IgD-negative memory B cell (primary cell): ENCODE results near the gene ZKSCAN7. TPM values are rescaled to one million over a fixed set of nuclear protein-coding genes. Genes with fewer than 3 reads are reported as not detected.
"Not testable (repeated sequence)": the region's sequence is repeated elsewhere in the genome, so short reads cannot be mapped to it uniquely, and the experiment has no call there.

Source experiments
- H3K27ac Mint-ChIP-seq, 3 donors: one replicate each; pipeline ENCODE4 v1.8.0; 2020 to 2022; ENCODE audit warnings: mild to moderate bottlenecking in 3 of 3, mixed read lengths in 3 of 3, moderate library complexity in 1 of 3
- H3K27me3 Mint-ChIP-seq: one replicate; pipeline ENCODE4 v1.8.0; 2021; ENCODE audit warnings: mixed read lengths
- H3K36me3 Mint-ChIP-seq: one replicate; pipeline ENCODE4 v1.8.0; 2020; ENCODE audit warnings: mild to moderate bottlenecking, mixed read lengths
- H3K4me1 Mint-ChIP-seq, 3 donors: one replicate each; pipeline ENCODE4 v1.8.0; 2020 to 2022; ENCODE audit warnings: mixed read lengths in 3 of 3, mild to moderate bottlenecking in 1 of 3
- H3K4me3 Mint-ChIP-seq, 4 donors: one replicate each; pipeline ENCODE4 v1.8.0; 2020 to 2022; ENCODE audit warnings: mild to moderate bottlenecking in 4 of 4, mixed read lengths in 4 of 4, moderate library complexity in 3 of 4
- H3K9me3 Mint-ChIP-seq, 3 donors: one replicate each; pipeline ENCODE4 v1.8.0; 2020 to 2021; ENCODE audit warnings: mixed read lengths in 3 of 3, mild to moderate bottlenecking in 1 of 3
- polyA plus RNA-seq: library from polyadenylated mRNA; unstranded; fragments of 300-500 nt; fragmentation: Illumina TruSeq; gene quantifications from one replicate; pipeline ENCODE4 v1.2.3, GENCODE V29; 2021

Gene ZKSCAN7
- 1.8 TPM for polyA plus RNA-seq

DNA sequence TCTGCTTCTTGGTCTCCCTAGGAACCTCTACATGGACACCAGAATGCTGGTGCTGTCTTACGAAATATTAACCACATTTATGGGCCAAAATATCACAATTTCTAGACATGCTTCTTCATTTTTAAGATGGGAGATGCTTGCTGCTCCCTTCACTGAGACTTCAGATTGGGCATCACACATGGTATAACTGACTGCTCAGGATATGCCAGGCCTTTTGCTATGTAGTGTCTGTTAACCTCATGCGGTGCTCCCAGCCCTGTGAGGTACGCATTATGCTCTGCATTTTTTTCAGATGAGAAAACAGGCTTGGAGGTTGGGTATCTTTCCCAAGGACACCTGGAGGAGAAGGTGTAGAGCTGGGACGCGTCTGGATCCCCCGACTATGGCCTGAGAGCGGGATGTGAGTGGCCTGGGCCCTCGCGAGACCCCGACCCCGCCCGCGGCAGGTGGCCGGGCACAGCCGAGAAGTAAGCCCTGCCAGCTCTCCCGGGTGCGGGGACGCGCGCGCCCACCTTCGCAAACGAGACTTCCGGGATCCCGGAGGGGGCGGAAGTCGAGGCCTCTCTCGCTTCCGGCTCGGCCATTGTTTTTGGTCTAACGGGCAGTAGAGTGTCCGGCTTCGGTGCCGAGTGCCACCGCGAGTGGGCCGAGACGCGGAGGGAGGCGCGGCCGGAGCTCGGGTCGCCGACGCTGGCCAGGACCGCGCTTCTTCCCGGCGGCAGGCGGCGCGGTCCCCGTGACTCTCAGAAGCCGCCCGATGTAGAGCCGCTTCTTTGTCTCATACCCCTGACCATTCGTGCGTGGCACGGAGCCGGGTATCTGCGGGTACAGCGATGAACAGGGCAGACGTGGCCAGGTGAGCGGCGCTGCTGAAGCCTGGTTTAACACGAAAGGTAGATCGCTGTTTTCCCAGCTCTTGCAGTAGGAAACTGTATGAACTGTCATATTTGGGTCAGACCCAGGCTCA, at the start of gene ZKSCAN7:
ZKSCAN7 (plus strand) TSS at position 568 of the 967 bp plus-strand sequence. CDS start 1,855 bp downstream, outside the sequence.
- Mint-ChIP-seq H3K4me1 (peaks cover 8 to 17% (median 10%) of the 10 kb centered on the region in 3 donors), H3K27ac (peak within 1 kb of the TSS in 2 of 3 donors; percentile 75 to 93), H3K9me3 (peaks cover 0 to 2% (median 2%) of the 10 kb centered on the region in 3 donors), H3K36me3 (peaks cover 9% of the 10 kb centered on the region), H3K4me3 (peak within 1 kb of the TSS; percentile 91 to 98 (median 96)), H3K27me3 (no peaks in the 10 kb centered on the region)

DNA sequence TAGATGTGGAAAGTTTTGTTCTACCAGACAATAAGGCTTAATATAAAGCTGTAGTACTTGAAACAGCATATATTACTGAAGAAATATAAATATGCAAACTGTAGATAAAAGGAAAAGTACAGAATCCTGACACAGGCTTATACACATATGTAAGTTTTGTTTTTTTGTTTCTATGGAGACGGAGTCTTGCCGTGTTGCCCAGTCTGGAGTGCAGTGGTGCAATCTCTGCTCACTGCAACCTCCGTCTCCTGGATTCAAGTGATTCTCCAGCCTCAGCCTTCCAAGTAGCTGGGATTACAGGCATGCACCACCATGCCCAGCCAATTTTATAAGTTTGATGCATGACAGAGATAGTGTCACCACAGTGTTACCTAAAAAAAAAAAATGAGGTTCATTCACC, 48.4 kb upstream of the ZKSCAN7 start:
- H3K27me3 Mint-ChIP-seq: no peaks in the 10 kb centered on the region
- peak overlapping the region in 3 of 4 donors; percentile 15 to 74 (median 44) for H3K4me3 Mint-ChIP-seq
- H3K9me3 Mint-ChIP-seq: peaks cover 4 to 9% (median 8%) of the 10 kb centered on the region in 3 donors
- peak overlapping the region in 1 of 3 donors; percentile 67 for H3K27ac Mint-ChIP-seq
- H3K4me1 Mint-ChIP-seq: peaks cover 18 to 41% (median 29%) of the 10 kb centered on the region in 3 donors
- peaks cover 23% of the 10 kb centered on the region for H3K36me3 Mint-ChIP-seq

GRCh38 chr3:44506961-44507360, 48.0 kb upstream of the ZKSCAN7 start:
- peaks cover 18 to 41% (median 33%) of the 10 kb centered on the region in 3 donors for H3K4me1 Mint-ChIP-seq
- no peaks in the 10 kb centered on the region for H3K27me3 Mint-ChIP-seq
- peaks cover 21% of the 10 kb centered on the region for H3K36me3 Mint-ChIP-seq
- H3K27ac Mint-ChIP-seq: peak overlapping the region in 1 of 3 donors; percentile 67
- H3K9me3 Mint-ChIP-seq: peaks cover 4 to 6% (median 4%) of the 10 kb centered on the region in 3 donors
- H3K4me3 Mint-ChIP-seq: peak overlapping the region in 3 of 4 donors; percentile 15 to 74 (median 44)

DNA sequence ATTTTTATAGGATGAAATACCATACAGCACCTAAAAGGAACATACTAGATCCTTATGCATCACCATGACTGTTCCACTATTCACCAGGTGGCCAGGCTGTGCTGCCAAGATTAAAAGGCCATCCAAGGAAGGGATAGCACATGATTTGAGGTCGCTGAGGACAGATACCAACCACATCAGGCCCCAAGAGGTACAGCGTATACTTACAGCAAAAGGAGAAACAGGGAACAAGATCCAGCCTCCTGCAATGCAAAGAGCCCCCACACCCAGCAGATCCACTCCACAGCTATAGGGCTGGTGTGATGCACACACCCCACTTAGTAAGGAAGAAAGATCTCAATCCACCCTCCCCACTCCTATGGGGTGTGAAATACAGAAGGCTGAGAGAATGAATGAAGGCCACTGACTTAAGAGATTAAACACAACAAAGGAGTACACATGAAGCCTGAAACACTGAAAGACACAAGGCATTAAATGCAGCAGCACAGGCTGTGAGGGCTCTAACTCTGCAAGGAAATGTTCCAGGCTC, 45.5 kb upstream of the ZKSCAN7 start:
- Mint-ChIP-seq H3K4me1 (peaks cover 18 to 36% (median 32%) of the 10 kb centered on the region in 3 donors), H3K9me3 (peaks cover 0 to 2% (median 0%) of the 10 kb centered on the region in 3 donors), H3K27me3 (no peaks in the 10 kb centered on the region), H3K27ac (peak overlapping the region; percentile 79 to 98 (median 97)), H3K36me3 (peaks cover 11% of the 10 kb centered on the region), H3K4me3 (peak overlapping the region; percentile 89 to 100 (median 97))

- Mint-ChIP-seq H3K27ac (peak overlapping the region; percentile 79 to 98 (median 97)), H3K9me3 (peaks cover 0 to 2% (median 0%) of the 10 kb centered on the region in 3 donors), H3K4me3 (peak overlapping the region; percentile 89 to 100 (median 97)), H3K36me3 (peaks cover 11% of the 10 kb centered on the region), H3K27me3 (no peaks in the 10 kb centered on the region), H3K4me1 (peaks cover 17 to 36% (median 32%) of the 10 kb centered on the region in 3 donors)
Measured at GRCh38 chr3:44510000-44510368, 45.0 kb upstream of the ZKSCAN7 start.

DNA sequence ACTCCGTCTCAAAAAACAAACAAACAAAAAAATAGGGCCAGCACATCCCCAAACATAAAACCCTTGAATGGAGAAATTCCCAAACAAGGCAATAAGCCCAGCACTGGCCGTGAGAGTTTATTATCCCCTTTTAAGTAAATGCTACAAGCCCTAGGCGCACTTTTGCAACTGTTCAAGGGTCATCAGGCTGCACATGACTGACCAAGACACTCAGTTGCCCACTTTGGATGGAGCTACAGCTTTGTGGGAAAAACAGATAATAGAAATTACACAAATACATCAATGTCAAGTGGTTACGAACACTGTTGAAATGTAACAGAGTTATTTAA, 43.8 kb upstream of the ZKSCAN7 start:
- peaks cover 12 to 34% (median 33%) of the 10 kb centered on the region in 3 donors for H3K4me1 Mint-ChIP-seq
- H3K9me3 Mint-ChIP-seq: no peaks in the 10 kb centered on the region
- H3K36me3 Mint-ChIP-seq: peaks cover 4% of the 10 kb centered on the region
- H3K27me3 Mint-ChIP-seq: peaks cover 1% of the 10 kb centered on the region
- H3K27ac Mint-ChIP-seq: peak overlapping the region; percentile 79 to 98 (median 97)
- peak overlapping the region; percentile 89 to 100 (median 97) for H3K4me3 Mint-ChIP-seq

- H3K27me3 Mint-ChIP-seq: peaks cover 1% of the 10 kb centered on the region
- peaks cover 16 to 33% (median 32%) of the 10 kb centered on the region in 3 donors for H3K4me1 Mint-ChIP-seq
- H3K27ac Mint-ChIP-seq: no peak overlapping the region
- H3K9me3 Mint-ChIP-seq: no peaks in the 10 kb centered on the region
- no peaks in the 10 kb centered on the region for H3K36me3 Mint-ChIP-seq
- peak overlapping the region in 1 of 4 donors; percentile 16 for H3K4me3 Mint-ChIP-seq
Measured at GRCh38 chr3:44513513-44513912, 41.5 kb upstream of the ZKSCAN7 start.

DNA sequence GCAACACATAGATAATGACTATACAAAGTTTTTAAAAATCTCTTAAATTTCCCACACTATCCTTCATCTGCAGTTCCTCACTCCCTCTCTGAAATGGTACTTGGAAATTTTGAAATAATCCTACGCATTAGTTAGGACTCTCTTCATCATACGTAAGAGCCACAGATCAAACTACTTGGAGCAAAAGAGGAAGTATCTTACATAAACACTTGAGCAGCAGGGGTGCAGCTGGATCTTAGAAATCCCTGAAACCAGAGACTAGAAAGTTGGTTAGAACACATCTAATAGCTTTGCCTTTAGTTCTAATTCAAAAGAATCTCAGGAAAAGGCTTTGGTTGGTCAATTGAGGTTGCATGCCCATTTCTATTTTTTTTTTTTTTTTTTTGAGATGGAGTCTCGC, 38.8 kb upstream of the ZKSCAN7 start:
- Mint-ChIP-seq H3K4me3 (peak overlapping the region in 1 of 4 donors; percentile 51), H3K36me3 (no peaks in the 10 kb centered on the region), H3K4me1 (peaks cover 14 to 20% (median 16%) of the 10 kb centered on the region in 3 donors), H3K9me3 (no peaks in the 10 kb centered on the region), H3K27me3 (peaks cover 1% of the 10 kb centered on the region), H3K27ac (peak overlapping the region in 1 of 3 donors; percentile 22)

GRCh38 chr3:44518782-44519156, 36.2 kb upstream of the ZKSCAN7 start:
- H3K9me3 Mint-ChIP-seq: no peaks in the 10 kb centered on the region
- peaks cover 11 to 16% (median 14%) of the 10 kb centered on the region in 3 donors for H3K4me1 Mint-ChIP-seq
- peaks cover 4% of the 10 kb centered on the region for H3K27me3 Mint-ChIP-seq
- no peak overlapping the region for H3K27ac Mint-ChIP-seq
- H3K36me3 Mint-ChIP-seq: no peaks in the 10 kb centered on the region
- peak overlapping the region in 1 of 4 donors; percentile 8 for H3K4me3 Mint-ChIP-seq

DNA sequence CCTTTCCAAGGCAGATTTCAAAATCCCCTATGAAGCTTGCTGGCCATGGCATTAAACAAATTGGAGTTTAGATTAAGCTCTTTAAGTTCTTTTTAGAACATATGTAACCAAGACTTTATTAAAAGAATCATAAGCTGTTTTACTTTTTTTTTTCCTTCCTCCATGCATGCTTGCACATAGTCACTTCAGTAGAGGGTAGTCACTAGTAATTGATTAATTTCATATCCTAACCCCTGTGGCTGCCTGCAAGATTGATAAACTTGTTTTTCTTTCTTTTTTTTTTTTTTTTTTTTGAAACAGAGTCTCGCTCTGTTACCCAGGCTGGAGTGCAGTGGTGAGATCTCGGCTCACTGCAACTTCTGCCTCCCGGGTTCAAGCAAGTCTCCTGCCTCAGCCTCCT, 33.3 kb upstream of the ZKSCAN7 start:
- H3K4me1 Mint-ChIP-seq: peaks cover 8 to 16% (median 9%) of the 10 kb centered on the region in 3 donors
- no peaks in the 10 kb centered on the region for H3K9me3 Mint-ChIP-seq
- H3K27ac Mint-ChIP-seq: no peak overlapping the region
- peaks cover 3% of the 10 kb centered on the region for H3K27me3 Mint-ChIP-seq
- H3K36me3 Mint-ChIP-seq: no peaks in the 10 kb centered on the region
- no peak overlapping the region for H3K4me3 Mint-ChIP-seq

DNA sequence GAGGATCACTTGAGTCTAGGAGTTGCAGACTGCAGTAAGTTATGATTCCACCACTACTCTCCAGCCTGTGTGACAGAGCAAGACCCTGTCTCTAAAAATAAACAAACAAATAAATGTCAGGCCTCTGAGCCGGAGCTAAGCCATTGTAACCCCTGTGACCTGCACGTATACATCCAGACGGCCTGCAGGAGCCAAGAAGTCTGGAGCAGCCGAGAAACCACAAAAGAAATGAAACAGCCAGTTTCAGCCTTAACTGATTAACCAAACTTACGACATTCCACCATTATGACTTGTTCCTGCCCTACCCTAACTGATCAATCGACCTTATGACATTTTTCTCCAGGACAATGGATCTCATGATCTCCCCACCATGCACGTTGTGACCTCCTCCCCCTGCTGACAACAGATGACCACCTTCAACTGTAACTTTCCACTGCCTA, 32.5 kb upstream of the ZKSCAN7 start:
- Mint-ChIP-seq H3K9me3 (no peaks in the 10 kb centered on the region), H3K4me3 (no peak overlapping the region), H3K36me3 (peaks cover 2% of the 10 kb centered on the region), H3K27ac (no peak overlapping the region), H3K4me1 (peaks cover 8 to 16% (median 9%) of the 10 kb centered on the region in 3 donors), H3K27me3 (peaks cover 3% of the 10 kb centered on the region)

- Mint-ChIP-seq H3K27ac (no peak overlapping the region), H3K4me1 (peaks cover 0 to 3% (median 0%) of the 10 kb centered on the region in 3 donors), H3K36me3 (peaks cover 2% of the 10 kb centered on the region), H3K27me3 (peaks cover 3% of the 10 kb centered on the region), H3K4me3 (no peak overlapping the region), H3K9me3 (no peaks in the 10 kb centered on the region)
Measured at GRCh38 chr3:44525060-44525459, 29.9 kb upstream of the ZKSCAN7 start.

GRCh38 chr3:44529927-44530326, 25.1 kb upstream of the ZKSCAN7 start:
- Mint-ChIP-seq H3K4me3 (no peak overlapping the region), H3K9me3 (no peaks in the 10 kb centered on the region), H3K27ac (no peak overlapping the region), H3K27me3 (peaks cover 6% of the 10 kb centered on the region), H3K36me3 (peaks cover 2% of the 10 kb centered on the region), H3K4me1 (peaks cover 0 to 2% (median 0%) of the 10 kb centered on the region in 3 donors)

GRCh38 chr3:44530911-44531310, 24.1 kb upstream of the ZKSCAN7 start:
- Mint-ChIP-seq H3K9me3 (no peaks in the 10 kb centered on the region), H3K4me3 (no peak overlapping the region), H3K36me3 (peaks cover 2% of the 10 kb centered on the region), H3K27ac (no peak overlapping the region), H3K27me3 (peaks cover 13% of the 10 kb centered on the region), H3K4me1 (peaks cover 0 to 2% (median 0%) of the 10 kb centered on the region in 3 donors)

- peak overlapping the region in 1 of 3 donors; percentile 13 for H3K27ac Mint-ChIP-seq
- H3K4me1 Mint-ChIP-seq, H3K36me3 Mint-ChIP-seq, H3K4me3 Mint-ChIP-seq, H3K9me3 Mint-ChIP-seq: not testable (repeated sequence)
- H3K27me3 Mint-ChIP-seq: peaks cover 36% of the 10 kb centered on the region
Measured at GRCh38 chr3:44534659-44535058, 20.3 kb upstream of the ZKSCAN7 start.
